ENCODE measurements around the gene GIPC3.

- TF ChIP-seq CTCF (IDR thresholded peaks at IDR 0.05) (no peak), POLR2A (IDR thresholded peaks at IDR 0.05) (no peak)
These were observed 39.6 kb upstream of the GIPC3 start for GRCh38 chr19:3545669-3546034.

Measured in thyroid gland (tissue), 4 donors.